ENCODE data around the gene UGT1A3.

DNA sequence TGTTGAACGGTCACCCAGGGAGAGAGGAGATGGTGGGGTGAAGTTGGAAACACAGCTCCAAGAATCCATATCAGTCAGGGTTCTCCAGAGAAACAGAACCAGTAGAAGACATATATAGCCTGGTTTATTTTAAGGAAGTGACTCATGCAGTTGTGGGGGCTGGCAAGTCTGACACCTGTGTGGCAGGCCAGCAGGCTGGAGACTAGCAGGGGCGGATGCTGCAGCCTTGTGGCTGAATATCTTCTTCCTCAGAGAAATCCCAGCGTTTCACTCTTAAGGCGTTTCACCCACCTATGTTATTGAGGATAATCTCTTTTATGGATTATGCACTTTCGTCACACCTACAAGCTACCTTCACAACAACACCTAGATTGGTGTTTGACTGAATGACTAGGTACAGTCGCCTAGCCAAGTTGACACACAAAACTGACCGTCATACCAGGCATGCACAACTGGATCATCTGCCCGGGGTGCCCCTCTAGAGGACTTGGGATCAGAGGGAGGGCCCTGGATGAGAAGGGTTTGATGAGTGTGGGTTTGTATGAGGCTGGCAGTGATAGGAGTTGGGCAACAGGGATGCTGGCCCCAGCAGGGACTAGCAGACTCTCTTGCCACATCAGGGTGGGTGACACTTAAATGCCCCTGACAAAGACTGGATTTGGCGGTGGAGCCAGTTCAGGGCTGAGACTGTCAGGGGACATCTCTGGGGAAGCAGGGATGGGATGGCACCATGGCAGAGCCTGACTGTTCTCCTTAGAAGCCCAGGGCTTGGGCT lies 72.7 kb downstream of the UGT1A3 start:
- TF ChIP-seq EZH2 (IDR thresholded peaks at IDR 0.05; ENCODE audit: insufficient read depth, poor library complexity, severe bottlenecking) (no peak), EZH2phosphoT487 (IDR thresholded peaks at IDR 0.05; ENCODE audit: insufficient read depth, low read depth) (no peak)
